Hematopoietic multipotent progenitor cell treated with erythropoietin and hydrocortisone succinate and interleukin-3 and kit ligand, for 6 days (in vitro differentiated cells): Measurements from ENCODE around the gene EIF4E1B.

Experiments
- DNase-seq: peaks from one replicate; pipeline ENCODE4 v3.0.0-alpha.2; 2015

EIF4E1B gene

GRCh38 chr5:176647843-176648473 lies 17.5 kb downstream of the EIF4E1B start:
- DNase-seq, result peak; percentile 71

DNA sequence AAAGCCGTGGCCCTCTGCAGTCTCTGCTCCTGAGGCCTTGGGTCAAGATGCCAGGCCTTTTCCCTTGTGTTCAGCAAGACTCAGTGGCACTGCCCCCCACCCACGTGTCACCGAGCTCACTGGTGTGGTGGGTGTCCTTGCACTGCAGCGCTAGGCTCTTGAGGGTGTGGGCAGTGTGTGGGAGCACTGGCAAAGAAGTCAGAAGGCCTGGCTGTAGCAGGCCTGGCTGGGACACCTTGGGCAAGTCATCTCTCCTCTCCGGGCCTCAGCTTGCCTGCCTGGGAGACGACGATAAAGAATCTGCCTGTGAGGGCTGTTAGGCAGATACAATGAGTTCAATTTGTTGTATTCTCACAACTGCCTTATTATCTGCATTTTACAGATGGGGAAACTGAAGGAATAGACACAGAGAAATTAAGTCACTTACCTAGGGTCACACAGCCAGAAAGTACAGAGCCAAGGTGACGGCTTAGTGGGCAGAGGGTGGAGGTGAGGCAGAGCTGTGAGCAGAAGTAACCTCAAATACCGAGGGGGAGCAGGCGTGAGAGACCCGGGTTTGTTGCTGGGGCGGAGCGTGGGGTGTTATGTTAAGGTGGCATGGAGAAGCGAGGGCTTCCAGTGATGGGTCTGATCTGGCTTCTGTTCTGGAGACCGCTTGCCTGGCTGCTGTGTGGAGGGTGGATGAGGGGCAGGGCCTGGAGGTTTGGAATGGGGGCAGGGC lies 18.2 kb downstream of the EIF4E1B start:
- DNase-seq, result peak; percentile 95

DNA sequence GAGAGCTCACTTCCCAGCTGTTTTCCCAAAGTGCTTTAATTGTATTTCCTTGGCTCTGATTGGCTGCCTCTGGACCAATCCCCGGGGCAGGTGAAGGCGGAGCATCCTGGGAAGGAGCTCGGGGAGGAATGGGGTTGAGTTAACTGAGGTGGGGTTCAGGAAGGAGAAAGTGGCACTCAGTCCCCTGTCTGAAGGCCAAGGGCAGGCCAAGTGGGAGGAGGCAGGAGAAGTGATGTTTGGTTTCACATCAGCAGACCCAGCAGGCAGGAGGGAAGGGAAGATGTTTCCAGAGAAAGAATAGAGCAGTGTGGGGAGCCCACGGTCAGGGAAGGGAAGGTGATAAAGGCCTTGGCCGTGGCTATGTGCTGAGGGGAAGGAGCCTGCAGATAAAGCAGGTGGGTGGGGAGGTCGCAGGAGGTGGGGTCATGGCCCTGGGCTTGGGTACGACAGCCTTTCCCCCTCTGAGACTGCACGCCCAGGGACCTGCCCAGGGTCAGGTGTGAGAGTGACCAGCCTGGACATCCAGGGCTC lies 19.9 kb downstream of the EIF4E1B start:
- peak; percentile 54 for DNase-seq

DNA sequence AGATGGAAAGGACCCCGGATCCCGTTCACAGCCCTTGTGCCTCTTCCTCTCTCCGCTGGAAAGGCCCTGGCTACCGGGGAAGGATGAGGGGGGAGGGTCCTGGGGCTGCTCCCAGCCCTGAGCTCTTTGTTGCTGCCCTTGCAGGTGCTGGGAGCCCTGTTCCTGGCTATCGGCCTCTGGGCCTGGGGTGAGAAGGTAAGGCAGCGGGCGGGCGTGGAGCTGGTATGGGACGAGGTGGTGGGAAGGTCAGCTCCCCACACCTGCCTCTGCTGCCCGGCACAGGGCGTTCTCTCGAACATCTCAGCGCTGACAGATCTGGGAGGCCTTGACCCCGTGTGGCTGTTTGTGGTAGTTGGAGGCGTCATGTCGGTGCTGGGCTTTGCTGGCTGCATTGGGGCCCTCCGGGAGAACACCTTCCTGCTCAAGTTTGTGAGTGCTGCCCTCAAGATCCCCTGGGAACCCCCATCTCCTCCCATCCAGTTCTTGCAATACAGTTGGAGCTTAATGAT lies 21.1 kb downstream of the EIF4E1B start:
- DNase-seq, result no peak

GRCh38 chr5:176652136-176652535 lies 21.7 kb downstream of the EIF4E1B start:
- no peak for DNase-seq

DNA sequence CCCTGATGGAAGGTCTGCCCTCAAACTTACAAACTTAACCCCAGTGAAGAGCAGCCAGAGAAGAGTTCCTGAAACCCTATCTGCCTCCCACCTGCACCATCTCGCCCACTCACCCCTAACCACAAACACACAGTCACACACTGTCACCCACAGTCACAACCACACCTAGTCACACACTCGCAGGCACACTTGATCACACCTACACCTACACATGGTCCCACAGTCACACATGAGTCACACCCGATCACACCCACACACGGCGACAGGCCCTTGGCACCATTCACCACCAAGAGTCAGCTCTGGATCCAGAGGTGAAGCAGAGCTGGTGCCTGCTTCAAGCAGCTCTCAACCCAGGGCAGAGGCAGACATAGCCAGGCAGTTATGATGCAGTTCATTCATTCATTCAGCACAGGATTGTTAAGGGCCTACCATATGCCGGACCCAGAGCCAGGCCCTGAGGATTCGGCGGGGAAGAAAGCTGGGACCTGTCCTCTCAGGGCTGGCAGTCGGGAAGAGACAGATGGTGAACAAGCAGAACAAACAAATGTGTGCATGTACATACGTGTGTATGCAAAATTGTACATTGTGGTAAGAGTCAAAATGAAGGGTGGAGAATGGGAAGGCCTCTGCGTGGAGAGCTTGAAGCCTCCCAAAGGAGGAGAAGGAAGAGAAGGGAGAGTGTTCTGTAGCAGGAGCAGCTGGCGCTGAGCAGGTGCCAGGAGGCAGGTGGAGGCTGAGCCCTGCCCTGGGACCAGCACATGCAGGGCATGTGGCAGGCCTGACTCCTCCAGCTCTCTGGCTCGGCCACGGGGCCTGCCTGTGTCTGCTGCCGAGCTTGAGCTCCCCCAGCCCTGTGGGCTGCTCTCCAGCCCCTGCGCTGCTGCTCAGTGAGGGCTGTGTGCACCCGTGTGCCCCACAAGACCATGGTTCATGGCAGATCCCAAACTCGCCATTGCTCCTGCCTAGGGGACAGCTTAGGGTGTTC lies 23.2 kb downstream of the EIF4E1B start:
- peak; percentile 53 for DNase-seq

DNA sequence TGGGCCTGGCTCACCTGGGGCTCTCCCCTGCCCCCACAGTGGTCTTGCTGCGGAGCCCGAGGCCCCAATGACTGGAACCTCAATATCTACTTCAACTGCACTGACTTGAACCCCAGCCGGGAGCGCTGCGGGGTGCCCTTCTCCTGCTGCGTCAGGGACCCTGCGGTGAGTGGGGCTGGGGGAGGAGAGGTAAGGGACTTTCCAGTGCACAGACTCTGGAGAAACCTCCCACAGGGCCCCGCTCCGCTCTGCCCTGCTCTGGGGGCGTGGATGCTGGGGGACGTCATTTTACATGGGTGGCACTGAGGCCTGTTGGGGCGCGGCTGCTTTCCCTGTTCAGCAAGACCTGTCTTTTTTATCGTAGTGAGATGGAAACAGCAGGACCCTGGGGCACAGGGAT lies 24.4 kb downstream of the EIF4E1B start:
- no peak for DNase-seq

DNA sequence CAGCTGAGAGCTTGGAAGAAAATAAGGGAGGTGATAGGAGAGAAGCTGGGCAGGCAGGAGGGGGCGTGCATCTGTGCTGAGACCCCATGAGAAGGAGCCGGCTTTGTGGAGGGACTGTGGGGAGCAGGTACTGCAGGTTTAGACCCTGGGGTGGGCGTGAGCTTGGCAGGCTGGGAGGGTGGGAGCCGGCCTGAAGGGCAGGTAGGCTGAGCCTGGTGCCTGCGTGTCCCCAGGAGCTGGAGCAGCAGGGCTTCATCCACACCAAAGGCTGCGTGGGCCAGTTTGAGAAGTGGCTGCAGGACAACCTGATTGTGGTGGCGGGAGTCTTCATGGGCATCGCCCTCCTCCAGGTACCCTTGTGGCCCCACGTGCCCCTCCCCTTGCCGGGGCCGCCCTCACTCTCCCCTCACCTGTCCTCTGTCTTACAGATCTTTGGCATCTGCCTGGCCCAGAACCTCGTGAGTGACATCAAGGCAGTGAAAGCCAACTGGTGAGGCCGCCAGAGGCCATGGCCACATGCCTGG lies 26.1 kb downstream of the EIF4E1B start:
- no peak for DNase-seq

DNA sequence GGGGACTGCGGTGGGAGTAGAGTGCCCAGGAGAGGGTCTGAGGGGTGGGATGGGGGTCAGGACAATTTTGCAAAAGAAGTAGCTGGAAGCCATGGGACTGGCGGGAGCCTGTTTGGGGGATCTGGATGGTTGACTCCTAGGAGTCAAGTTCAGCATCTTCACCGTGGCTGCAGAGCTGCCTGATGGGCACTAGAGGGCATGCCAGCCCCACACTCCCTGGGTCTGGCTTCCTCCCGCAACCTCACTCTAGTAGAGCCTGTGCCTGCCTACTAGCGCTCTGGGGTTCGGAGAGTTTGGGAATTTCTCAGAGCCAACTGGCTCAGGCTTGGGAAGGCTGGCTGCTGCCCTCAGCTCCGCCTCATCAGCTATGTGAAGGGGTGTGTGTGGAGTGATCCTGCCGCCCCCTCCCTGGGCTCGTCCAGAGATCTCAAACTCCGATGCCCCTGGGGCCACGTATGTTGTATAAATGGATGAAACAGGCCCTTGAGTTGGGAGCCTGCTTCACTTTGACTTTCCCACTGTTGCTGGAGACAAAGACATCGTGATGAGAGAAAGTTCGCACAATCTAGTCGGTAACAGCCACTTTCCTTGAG lies 27.6 kb downstream of the EIF4E1B start:
- peak; percentile 86 for DNase-seq

DNA sequence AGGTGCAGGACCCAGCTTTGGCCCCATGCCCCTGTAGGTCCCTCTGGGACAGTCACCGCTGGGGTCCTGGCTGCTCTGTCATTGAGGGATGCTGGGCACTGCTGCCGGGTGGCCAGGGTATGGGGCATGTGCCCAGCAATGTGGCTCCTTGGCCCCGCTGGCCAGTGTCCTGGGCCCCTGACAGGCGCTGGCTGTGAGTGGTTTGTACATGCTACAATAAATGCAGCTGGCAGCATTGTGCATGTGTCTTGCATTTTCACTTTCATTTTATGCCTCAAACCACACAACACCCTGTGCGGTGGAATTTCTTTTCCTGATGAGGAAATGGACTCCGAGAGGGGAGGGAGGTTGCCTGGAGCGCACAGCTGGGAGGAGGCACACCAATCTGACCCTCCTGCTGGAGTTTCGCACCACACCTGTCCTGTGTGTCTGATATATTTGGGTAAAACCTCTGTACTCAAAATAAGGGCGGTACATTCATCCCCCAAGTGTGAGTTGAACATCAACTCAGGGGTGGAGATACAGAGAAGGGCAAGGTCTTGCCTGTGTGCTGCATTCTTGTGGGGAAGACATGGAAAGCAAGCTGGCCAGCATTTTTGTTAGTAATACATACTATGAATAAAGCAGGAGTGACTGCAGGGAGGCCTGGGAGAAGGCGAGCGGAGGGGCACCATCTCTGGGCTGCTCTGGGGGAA lies 28.5 kb downstream of the EIF4E1B start:
- peak; percentile 35 for DNase-seq

DNA sequence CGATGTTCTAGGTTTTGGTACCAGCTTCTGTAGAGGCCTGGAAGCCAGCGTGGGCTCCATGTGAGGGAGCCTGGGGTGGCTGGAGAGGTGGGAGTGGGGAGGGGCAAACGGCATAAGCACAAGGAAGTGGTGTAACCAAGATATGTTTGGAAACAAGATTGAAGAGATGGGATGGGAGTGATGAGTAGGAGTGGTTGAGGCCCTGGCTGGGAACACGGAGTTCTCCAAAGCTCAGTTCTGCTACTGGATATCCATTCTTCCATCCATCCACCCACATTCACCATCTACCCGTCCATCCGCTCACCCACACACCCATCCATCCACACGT lies 29.0 kb downstream of the EIF4E1B start:
- no peak for DNase-seq

- no peak for DNase-seq
Measured at GRCh38 chr5:176659860-176660461, 29.5 kb downstream of the EIF4E1B start.

DNA sequence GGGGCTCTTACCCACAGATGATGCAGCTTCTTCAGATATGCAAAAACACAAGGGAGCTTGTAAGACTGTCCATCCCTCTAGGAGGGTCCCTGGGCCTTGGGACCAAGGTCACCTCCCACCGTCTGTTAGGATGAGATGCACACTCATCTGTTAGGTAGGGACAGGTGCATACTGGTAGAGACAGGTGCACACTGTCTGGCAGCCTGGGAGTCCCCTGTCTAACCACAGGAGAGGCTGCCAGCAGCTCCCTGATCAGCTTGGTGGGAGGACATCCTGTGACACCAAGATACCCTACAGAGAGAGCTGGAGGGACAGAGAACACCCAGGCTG lies 30.0 kb downstream of the EIF4E1B start:
- DNase-seq, result no peak

DNA sequence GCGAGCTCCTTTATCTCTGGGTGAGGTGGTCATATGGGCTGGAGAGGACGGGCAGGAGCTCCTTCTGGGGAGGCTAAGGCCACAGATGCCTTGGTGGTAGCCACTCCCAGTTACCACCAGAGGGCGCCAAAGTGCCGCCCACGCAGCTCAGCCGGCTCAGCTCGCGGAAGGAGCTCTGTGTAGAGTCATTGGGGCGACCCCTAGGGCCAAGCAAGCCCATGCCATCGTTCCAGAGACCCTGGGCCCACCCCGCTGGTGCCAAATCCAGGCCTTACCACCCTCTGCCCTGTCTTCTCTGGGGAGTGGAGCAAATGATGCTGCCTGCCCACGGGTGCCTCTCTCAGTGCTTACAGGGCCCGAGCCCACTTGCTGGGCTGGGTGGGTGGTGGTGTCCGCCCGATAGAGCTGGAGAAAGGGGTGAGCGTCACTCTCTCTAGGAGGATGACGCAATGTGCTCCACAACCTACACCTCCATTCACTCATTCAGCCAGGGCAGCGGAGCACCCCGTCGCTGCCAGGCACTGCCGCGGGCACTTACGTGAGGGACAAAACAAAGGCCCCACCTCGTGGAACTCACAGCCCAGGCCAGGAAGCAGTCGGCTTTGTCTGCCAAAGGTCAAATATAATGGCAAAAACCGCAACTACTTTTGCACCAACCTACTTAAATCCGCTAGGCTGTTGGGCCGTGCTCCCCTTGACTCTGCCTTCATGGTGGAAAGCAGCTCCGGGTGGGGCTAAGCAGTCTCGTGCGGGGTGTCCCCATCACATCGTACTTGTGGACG lies 30.6 kb downstream of the EIF4E1B start:
- DNase-seq, result peak; percentile 88

- no peak for DNase-seq
Measured at GRCh38 chr5:176661676-176662075, 31.2 kb downstream of the EIF4E1B start.

DNA sequence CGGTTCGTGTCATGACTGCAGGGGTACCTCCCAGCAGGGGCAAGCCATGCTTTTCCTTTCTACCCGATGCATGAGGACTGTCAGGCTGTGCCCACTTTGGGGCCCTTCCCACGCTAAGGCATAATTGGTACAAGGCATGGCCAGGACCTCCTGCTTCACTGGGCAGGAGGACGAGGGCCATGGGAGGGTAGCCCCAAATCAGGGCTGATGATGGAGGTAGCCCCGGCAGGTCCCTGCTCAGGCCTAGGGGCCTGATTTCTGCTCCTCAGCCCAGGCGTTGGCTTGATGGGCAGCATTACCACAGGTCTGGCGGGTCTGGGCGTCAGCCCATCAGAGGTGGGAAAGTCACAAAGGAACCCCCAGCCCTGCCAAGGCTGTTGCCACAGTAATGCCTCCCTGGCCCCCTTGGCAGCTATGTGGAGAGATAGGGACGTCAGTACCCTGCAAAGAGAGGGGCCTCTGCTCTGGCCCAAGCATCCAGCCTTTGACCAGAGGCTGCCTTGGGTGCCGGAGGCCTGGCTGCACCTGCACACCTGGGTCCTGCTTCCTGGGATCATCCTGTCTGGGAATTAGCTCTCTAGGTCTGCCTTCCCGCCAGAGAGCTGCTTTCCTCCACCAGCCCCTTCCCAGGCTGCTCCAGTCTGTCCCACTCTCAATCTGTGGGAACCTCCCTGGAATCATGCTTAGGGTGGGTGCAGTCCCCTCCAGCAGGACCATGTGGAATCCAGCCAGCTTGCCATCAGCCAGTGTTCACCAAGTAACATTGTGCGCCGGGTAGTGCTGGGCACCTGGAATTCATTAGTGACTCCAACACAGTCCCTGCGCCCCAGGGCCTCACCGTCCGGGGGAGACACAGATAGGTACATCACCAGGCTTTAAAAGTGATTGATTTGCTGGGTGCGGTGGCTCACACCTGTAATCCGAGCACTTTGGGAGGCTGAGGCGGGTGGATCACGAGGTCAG lies 32.2 kb downstream of the EIF4E1B start:
- no peak for DNase-seq

GRCh38 chr5:176663566-176663965 lies 33.1 kb downstream of the EIF4E1B start:
- DNase-seq, result no peak

DNA sequence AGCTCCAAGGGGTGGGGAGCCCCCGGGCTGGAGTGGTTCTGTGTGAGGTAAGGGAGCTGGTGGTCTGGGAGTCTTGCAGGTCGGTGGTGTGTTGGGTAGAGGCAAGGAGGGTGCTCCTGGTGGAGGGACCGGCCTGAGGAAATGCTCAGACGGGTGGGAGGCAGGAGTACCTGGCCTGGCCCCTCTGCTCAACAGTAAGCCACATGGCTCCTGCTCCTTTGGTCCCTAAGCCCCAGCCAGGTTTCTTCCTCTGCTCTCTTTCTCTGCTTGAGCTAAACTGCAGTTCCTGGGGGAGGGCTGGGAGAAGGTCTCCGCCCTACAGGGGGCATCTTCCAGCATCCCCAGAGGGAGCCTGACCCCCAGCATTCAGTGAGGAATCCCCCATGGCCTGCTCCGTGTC lies 34.0 kb downstream of the EIF4E1B start:
- no peak for DNase-seq

DNA sequence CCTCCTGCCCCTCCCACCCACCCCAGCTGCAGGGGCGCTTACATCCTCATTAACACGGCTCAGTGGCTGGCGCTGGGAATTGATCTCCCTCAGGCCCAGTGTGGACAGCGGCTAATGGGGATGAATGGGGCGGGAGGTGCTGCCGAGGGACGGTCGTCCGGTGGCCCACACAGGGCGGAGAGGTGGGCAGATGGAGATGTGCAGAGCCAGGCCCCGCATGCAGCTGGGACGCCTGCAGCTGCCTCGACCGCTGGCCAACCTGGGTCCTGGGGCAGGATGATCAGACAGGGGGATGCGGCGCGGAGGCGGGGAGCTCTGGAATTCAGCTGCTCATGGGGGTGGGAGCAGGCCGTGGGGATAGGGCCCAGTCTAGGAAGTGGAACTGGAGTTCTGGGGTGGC lies 34.4 kb downstream of the EIF4E1B start:
- no peak for DNase-seq

GRCh38 chr5:176665517-176665916 lies 35.0 kb downstream of the EIF4E1B start:
- DNase-seq, result no peak
